GM18526 (cell line): Measurements from ENCODE around the gene MANBA.

Source experiments
- POLR2A ChIP-seq: IDR thresholded peaks from 3 replicates; pipeline ENCODE4 v1.6.1; 2011; ENCODE audit not compliant: insufficient read length; ENCODE audit errors: extremely low read depth

MANBA gene

DNA sequence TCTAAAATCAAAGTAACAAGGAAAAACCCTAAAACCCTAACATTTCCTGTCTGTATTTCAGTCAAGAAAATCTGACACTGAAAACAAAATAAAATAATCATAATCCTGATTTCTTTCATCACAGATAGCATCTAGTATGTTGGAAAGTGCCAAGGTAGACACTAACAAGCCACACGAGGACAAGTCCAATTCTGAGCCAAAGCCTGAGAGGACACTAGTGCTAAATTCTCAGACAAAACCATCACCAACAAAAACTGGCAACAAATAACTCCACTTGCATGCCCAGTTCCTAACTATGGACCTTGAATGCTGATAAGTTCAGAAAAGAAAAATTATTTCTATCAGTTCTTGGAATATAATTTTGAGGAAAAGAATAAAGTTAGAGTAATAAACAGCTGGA, 113.7 kb downstream of the MANBA start:
- TF ChIP-seq POLR2A: no peak

DNA sequence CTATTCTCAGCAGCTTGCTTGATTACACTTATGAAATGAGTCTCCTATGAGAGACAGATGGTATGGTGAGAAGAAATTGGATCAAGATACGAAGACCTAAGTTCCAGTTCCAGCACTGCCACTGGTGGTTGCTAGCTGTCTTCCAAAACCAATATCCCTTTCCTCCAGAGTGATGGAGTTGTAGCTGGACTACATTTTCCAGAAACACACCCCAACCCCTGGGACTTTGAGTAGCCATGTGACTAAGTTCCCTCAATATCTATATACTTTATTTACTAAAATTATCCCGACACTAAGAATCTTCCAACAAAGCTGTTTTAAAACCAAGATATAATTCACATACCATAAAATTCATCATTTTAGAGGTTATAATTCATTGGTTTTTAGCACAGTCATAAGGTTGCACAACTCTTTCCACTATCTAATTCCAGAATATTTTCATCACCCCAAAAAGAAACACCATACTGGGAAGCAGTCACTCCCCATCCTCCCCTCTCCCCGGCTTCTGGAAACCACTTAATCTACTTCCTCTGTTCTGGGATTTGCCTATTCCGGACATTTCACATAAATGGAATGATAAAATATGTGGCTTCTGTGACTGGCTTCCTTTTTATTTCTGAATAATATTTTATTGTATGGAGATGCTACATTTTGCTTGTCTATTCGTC, 118.0 kb downstream of the MANBA start:
- TF ChIP-seq POLR2A: no peak

DNA sequence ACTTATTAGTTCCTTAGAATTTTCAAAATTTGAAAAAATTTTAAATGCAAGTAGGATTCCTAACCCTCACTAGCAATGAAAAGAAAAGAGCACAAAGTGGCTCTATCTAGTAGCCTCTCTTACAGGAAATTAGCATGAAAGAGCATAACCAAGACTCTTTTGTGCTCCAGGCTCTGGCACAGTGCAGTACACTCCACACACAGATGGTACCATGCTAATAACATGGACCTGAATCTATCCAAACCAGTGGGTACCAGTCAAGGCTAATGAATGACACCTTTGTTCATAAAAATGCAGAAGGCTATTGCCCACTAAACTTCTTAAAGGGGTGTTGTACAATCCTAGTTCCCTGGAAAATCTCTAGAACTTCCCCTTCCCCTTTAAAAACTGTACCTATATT, 119.0 kb downstream of the MANBA start:
- TF ChIP-seq POLR2A: no peak

DNA sequence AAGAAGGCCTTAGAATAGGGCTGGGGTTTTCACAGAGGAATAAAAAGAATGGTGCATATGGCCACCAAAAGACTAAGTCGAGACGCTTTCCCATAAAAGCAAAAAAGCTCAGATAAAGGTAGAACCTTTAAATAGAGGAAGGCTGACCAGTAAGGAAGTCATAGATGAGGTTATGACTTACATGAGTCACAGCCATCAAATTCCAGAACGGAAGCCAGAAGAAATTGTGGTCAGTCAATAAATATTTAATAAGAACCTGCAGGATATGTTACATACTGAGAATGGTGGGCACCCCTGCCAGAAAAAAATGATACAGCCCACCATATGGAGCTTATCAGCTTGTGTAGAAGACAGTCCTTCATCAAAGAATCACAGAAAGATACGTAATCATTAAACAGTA, 120.1 kb downstream of the MANBA start:
- no peak for TF ChIP-seq POLR2A

DNA sequence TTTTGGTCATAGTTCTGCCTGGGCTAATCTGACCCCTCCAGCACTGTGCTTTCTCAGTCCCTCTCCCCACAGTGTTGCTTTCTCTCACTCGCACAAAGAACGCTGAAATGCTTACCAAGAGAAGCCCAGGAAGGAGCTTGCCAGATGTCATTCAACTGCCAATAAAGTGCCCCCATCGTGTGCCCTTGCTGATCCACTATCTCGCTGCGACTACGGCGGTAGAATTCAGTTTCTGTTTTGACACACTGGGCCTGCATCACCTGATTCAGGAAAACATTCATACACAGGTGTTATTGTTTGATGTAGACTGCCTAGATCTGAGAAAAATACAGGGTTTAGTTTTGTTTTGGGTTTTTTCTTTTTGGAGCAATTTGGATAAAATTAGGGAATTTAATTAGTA, 121.2 kb downstream of the MANBA start:
- TF ChIP-seq POLR2A: no peak

DNA sequence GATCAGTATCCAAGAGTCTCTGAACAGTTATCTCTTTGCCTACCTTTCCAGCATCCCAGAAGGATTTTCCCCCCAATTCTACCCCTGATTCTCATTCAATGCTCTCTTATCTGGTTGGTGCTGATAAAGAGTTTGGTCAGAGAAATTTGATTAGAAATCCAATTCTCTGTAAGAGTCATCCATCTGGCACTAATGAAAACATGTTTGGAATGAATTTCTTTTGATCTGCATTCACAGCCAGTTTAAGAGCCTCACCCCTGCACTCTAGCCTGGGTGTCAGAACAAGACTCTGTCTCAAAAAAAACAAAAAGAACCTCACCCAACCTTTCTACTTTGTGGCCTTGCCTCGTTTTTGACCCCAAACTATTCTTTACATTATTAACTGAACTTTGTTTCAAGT, 122.1 kb downstream of the MANBA start:
- no peak for TF ChIP-seq POLR2A

DNA sequence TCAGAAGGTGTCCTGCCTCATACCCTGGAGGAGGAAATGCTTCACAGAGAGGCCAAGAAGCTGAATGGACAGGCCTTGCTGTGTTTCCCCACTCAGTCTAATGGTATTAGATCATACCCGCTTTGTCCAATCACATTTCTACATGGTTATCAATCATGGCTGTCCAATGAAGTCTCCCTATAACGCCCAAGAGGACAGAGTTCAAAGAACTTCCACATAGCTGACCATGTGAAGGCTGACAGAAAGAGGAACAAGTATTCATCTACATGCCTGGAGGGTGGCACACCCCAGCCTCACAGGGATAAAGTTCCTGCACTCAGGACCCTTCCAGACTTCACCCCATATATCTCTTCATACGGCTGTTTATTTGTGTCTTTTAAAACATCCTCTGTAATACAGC, 123.4 kb downstream of the MANBA start:
- no peak for TF ChIP-seq POLR2A

DNA sequence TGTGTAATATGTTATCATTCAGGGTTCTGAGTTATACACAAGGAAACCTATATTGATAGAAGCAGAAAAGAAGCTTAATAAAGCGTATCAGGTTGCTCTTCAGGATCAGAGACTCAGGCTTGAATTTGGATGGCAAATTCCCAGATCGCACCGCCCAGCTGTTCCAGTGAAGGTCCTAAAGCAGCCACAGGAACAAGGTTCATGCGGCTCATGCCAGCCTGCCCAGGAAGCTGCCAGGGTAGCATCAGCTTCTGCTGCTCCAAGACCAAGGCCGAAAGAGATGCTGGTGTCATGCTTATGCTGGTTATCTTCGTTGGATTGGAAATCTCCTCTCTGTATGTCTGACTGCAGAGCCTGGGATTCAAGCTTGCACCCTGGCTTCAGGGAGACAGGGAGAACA, 127.7 kb downstream of the MANBA start:
- no peak for TF ChIP-seq POLR2A

DNA sequence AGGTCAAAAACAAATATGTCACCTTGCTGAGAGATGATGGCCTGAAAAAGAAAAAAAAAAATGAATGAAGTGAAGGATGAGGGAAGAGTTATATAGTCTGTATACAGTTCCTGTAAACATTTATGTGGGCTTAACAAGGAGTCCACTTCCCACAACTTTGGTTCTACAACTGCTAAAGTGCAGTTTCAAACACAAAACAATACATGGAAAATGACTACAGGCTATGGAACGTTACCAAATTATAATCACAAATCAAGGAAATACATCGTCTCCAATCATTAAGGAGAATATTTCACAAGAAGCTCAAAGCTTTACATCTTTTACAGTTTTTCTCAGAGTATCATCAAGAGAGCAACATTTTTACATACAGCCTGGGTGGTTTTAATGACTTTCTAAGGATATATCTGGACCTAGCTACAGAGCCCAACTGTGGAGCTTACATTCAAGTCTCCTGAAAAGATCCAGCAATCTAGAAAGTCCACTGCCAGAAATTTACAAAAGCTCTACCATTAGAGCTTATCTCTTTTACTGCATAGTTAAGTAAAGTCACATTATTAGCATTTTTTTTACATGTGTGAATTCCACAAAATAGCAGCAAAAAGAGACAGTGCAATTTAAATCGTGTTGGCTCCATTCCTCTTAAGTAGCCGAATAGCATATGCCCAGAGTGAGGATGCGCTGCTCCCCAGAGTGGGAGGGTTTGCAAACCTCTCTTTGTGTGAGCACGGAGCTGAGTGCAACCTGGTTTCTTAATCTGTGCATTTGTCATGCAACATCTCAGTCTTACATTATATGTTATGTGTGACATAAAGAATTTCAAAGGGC, 128.3 kb downstream of the MANBA start:
- no peak for TF ChIP-seq POLR2A

DNA sequence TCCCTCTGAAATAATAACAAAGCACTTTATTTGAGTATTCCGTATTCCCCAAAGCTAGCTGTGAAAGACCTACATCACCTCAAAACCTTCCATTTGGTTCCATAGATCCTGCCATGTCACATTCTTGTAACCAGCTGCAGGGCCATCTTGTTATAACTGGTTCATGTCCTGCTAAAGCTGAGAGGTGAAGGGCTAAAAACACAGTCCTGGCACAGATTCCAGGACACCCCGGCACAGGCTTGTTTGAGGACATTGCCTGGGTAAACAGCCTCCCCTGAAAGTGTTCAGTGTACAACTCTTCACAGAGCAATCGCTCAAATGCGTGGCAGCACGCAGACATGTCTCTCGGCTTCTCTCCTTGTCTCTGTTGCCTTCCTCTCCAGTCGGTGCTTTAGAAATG, 129.2 kb downstream of the MANBA start:
- no peak for TF ChIP-seq POLR2A

DNA sequence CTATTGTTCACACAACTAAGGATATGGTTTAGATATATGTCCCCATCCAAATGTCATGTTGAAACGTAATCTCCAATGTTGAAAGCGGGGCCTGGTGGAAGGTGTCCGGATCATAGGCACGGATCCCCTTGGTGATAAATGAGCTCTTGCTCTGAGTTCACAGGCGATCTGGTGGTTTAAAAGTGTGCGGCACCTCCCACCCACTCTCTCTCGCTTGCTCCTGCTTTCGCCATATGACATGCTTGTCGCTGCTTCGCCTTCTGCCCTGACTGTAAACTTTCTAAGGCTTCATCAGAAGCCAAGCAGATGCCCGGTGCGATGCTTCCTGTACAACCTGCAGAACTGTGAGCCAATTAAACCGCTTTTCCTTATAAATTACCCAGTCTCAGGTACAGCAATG, 131.1 kb downstream of the MANBA start:
- no peak for TF ChIP-seq POLR2A

DNA sequence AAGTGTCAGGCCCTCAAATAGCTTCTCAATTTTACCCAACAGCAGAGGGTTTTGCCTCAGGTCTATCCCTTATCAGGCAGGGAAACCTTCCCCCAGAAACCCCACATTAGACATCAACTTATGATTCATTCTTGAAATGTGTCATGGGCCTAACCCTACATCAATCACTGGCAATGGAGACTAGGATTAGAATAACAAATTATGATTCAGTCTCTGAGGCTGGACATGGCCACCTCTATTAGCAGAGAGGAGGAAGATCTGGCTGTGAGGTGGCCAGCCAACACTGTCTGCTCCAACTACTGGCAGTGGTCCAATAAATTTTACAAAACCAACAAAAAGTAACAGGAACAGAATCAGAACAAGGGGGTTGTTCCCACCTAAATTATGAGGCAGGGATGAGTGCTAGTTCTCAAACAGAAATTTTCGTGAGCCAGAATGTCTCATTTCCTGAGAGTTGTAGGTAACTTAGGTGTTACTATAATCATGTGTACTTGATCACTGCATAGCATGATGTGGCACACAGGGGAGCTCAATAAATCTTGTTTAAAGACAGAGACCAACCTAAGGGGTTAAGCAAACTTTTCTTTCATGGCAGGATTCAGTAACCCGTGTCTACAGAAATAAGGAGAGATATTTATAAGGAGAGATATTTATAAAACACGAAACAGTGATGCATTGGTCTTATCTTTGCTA, 132.8 kb downstream of the MANBA start:
- TF ChIP-seq POLR2A: no peak

DNA sequence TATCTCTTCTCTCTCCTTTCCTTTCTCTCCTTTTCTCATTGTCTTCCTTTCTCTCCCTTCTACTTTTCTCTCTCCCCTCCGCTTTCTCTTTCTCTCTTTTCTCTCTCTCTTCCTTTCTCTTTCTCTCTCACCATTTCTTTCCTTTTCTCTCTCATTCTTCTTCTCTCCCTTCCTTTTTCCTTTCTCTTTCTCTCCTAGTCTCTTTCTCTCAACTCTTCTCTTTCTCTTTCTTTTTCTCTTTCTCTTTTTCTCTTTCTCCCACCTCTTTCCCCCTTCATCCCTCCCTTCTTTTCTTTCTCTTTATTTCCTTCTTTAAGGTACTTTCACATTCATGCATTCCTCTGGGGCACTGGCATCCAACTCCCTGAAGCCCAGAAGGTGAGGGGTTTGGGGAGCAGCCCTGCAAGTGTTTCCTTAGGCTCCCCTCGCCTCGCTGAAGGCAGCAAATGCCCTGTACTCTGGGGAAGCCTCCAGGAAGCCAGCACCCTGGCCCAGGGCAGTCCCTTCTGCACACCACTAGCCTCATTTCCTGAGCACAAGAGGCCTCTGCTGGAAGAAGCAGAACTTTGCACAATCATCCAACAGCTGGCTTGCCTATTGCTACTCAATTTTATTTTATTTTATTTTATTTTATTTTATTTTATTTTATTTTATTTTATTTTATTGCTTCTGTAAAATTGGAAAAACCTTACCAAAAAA, 135.4 kb downstream of the MANBA start:
- no peak for TF ChIP-seq POLR2A

DNA sequence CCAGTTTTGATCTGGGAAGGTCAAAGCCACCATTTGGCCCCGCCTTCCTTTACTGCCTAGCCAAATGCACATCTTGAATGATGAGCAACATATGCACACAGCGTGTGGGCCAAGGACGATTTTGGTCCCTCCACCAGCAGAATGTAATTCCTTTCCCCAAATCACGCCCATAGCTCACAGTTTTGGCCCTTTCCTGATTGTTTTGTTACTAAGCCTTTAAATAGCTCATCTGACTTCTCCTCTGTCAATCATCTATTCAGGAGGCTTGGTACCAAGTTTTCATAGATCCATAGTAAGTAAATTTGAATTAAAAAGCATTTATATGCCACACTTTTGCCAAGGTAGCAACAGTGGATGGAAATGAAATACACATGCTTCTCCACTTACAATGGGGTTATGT, 136.3 kb downstream of the MANBA start:
- TF ChIP-seq POLR2A: no peak

DNA sequence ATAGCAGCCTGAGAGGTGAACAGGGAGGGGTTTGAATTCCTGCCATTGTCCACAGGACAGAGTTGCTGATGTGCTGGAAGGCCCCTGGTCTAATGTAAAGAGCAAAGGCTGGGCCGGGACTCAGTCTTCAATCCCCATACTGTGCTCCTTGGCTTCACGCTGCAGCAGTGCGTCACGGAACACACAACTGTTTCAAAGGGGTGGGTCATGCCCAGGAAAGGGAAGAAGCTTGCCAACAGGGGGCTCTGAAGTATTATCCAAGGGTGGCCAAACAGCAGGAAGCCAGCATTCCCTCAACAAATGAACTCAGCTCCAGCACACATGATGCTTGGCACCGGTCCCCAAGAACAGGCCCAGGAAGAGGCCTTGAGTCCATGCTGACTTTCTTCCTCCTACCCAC, 137.1 kb downstream of the MANBA start:
- no peak for TF ChIP-seq POLR2A
